Right kidney (tissue), 1 donor: ENCODE results near the gene TFCP2L1.
"Not testable (repeated sequence)": the region's sequence is repeated elsewhere in the genome, so short reads cannot be mapped to it uniquely, and the experiment has no call there.

Experiments
- DNase-seq: peaks from one replicate; pipeline ENCODE4 v3.0.0-alpha.2; 2016

Gene TFCP2L1

DNA sequence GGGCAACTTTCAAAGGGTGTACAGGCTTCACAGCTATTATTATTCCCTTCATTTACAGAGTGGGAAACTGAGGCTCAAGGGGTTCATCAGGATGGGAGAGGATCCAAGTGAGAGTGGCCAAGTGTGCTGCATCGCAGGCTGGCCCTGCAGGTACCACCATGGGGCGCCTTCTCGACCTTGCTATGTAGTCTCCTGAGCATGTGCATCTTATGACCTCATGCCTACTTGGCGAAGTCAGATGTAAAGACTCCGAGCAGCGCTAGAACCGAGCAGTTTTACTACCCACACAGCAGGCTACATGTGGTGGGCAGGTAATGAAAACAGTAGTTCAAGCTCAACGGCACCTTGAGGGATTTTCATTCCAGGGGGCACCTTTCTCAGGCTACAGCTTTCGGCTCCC is 42.0 kb downstream of the TFCP2L1 start:
- no peak for DNase-seq

GRCh38 chr2:121242175-121242875 is 42.7 kb downstream of the TFCP2L1 start:
- peak; percentile 29 for DNase-seq

DNA sequence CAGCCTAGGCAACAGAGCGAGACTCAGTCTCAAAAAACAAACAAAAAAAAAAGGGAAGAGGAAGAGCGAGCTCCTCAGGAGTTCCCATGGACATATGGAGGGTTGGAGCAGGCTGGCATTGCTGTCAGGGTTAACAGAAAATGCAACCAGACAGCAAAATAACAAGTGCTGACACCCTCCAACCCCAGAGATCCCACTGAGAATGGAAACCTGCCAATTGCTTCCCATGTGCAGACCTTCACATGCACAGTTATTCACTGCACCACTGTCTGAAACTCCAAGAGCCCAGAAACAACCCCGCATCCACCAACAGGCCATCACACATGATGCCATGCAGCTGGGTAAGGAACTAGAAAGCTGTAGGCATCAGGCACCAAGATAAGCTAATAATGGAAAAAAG is 43.5 kb downstream of the TFCP2L1 start:
- no peak for DNase-seq

DNA sequence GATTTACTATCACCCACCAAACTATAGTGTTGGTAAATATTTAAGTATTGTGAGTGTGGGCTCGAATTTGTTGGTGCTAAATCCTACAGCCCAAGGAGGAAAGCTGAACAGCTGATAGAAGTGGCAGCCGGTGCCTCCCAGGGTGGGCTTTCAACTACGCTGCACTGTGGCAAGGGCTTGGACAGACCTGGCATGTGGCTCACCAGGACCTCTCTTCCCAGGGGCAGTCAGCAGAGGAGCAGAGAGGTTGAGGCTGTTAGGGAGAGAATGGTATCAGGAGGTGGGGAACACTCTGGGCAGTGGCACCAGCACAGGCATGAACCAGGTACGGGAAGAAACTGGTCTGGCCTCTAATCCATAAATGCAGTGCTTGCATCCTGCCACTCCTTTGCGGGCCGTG is 44.6 kb downstream of the TFCP2L1 start:
- no peak for DNase-seq

DNA sequence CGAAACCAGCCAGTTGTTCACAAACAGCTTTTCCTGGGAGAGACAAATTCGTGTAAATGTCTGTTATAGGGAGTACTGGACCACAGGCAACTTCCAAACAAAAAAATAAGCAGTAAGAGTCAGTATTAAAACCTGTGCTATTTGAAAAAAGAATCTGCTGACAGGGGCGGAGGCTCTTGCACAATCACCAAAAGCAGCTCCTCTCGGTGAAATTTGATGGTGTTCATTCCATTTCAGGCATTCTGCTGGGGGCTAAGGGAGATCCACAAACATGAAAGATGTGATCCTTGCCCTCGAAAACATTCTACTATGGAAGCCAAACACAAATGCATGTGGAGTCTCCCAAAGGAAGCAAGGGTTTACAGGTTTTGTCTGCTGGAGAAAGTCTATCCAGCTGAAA is 45.0 kb downstream of the TFCP2L1 start:
- DNase-seq, result no peak

DNA sequence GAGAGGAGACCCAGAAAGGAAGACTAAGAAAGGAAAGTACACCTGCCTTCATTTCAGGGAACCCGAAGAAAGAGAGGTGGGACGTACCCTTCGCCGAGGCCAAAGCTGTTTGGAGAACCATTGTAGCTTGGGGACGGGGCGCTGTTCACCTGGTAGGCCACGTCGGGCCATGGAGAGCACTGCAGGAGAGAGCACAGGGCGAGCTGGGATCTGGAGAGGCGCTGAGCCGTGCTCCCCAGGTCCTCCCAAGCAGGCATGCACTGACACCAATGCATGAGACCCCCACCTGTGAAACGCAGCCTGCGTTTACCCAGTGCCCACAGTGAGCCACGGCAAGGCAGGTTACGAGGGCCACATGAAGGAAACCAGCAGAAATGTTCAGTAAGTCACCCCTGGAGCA is 45.5 kb downstream of the TFCP2L1 start:
- no peak for DNase-seq

GRCh38 chr2:121238828-121239227 is 46.2 kb downstream of the TFCP2L1 start:
- DNase-seq, result no peak

GRCh38 chr2:121237980-121238665 is 46.9 kb downstream of the TFCP2L1 start:
- DNase-seq, result no peak

DNA sequence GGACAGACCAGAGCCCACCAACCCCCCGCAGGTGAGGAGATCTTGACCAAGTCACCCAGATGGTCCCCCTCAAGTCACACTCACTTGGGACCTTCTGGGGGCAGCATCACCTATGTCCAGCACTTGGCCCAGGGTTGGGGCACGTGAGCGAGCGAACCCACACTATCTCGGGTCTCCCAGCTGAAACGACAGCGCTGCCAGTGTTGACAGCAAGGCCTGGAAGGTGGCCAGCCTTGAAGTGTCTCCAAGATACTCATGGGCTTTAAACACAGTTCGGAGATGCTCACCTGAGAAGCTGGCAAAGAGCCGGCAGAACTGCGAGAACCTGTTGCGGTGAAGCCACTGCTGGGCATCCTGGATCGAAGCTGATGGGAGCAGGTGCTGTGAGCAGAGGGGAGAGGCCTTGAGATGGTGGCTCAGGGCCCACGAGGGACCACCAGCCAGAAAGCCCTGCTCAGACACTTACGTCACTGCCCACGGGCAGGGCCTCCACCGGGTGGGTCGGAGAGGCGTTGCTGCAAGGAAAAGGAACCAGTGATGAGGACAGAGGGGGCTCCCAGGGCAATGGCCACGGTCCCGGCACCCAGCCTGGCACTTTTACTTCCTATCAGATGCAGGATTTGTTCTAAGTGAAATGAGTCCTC is 47.5 kb downstream of the TFCP2L1 start:
- DNase-seq, result no peak

GRCh38 chr2:121236650-121237180 is 48.3 kb downstream of the TFCP2L1 start:
- DNase-seq, result no peak

GRCh38 chr2:121236101-121236640 is 48.8 kb downstream of the TFCP2L1 start:
- no peak for DNase-seq

DNA sequence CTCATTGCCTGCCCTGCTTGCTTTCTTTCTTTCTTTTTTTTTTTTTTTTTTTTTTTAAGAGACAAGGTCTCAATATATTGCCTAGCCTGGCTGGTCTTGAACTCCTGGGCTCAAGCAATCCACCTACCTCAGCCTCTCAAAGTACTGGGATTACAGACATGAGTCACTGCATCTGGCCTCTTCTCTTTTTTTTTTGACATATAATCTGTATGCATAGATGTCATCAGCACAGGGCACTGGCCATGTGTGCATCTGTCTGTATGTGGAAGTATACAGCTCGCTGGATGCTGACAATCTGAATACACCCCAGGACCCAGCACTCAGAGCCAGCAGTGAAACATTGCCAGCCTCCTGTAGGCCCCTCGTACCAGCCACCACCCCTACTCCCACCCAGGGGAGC is 49.5 kb downstream of the TFCP2L1 start:
- no peak for DNase-seq

GRCh38 chr2:121234791-121235190 is 50.2 kb downstream of the TFCP2L1 start:
- DNase-seq, result no peak

DNA sequence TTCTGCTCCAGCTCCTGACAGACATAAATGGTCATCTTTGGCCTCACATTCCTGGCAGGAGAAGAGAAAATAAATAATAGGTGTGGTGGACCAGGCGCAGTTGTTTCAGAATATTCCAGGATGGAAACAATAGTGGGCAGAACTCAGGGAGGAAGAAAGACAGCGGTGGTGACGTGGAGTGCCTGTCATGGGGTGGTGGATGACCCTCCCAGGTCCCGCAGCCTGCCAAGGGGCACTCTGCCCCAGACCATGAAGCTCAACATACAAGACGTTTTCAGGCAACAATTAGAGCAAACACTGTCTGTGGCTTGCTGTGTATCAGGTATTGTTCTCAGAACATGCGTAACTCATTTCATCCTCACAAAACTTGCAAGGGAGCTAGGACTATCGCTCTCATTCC is 50.9 kb downstream of the TFCP2L1 start:
- no peak for DNase-seq

- DNase-seq, result no peak
Measured at GRCh38 chr2:121233486-121234110, 51.4 kb downstream of the TFCP2L1 start.

DNA sequence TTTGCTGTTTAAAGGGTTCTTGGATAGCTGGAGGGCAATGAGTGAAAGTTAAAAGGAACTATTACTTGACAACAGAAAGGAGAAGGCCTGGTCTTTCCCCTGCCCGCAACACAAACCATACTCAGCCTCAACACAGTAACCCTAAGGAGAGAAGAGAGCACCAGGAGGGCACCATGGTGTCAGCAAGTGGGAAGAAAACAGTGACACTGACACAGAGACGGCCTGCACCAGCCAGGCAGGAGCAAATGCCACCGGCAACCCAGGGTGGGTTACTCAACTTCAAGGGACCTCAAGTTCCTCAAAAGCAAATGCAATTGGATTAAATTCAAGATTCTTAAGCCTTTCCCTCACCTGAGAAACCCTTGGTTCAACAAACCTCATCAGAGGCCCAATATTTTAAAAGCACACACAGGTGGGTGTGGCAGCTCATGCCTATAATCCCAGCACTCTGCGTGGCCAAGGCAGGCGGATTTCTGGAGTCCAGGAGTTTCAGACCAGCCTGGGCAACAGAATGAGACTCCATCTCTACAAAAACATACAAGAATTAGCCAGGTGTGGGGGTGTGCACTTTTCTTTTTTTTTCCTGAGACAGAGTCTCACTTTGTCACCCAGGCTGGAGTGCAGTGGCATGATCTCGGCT is 52.3 kb downstream of the TFCP2L1 start:
- DNase-seq, result no peak

- no peak for DNase-seq
Measured at GRCh38 chr2:121231385-121232000, 53.5 kb downstream of the TFCP2L1 start.

- no peak for DNase-seq
Measured at GRCh38 chr2:121228521-121228920, 56.5 kb downstream of the TFCP2L1 start.

DNA sequence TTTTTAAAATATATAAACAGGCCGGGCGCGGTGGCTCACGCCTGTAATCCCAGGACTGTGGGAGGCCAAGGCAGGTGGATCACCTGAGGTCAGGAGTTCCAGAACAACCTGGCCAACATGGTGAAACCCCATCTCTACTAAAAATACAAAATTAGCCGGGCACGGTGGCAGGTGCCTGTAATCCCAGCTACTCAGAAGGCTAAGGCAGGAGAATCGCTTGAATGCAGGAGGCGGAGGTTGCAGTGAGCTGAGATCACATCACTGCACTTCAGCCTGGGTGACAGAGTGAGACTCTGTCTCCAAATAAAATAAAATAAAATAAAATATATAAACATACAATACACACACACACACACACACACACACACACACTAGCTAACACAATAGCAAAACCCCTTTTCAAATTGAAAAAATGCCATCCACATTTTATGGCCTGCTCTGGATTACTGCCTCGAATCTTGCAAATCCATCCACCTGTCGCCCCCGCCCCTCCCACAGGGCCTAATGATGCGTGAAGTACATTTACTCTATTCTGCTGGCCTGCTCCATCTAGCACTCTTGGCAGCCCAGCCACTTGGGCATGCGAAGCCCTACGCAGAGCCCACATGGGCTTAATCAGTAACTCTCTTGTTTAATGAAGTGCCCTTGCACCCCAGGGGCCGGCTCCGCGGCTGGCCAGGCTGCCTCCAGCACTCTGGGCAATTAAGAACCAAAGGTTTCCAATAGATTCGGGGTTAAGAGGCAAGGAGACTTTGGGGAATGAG is 57.4 kb downstream of the TFCP2L1 start:
- peak; percentile 68 for DNase-seq

GRCh38 chr2:121225681-121226080 is 59.3 kb downstream of the TFCP2L1 start:
- DNase-seq, result not testable (repeated sequence)

DNA sequence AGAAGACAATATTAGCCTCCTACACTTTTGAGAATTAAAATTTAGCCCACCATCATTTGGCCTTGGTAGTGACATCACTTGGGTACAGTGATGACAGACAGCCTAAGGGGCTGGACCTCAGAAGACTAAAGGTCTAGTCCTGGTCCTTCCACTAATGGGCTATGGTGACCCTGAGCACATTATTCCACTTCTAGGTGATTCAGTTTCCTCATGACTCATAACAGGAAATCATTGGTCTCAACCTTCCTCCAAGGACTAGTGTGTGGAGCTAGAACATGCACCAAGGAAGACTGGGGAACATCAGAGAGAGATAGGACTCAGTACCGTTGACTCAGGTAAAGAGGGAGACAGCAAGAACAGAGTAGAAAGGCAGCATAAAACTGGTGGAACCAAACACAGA is 64.0 kb downstream of the TFCP2L1 start:
- DNase-seq, result no peak
